GM19372 (cell line): ENCODE measurements around the gene VRK3.
"Not testable (repeated sequence)": the region's sequence is repeated elsewhere in the genome, so short reads cannot be mapped to it uniquely, and the experiment has no call there.

Source experiments
- ATAC-seq: cut with Tn5 transposase; IDR thresholded peaks from one replicate; pipeline ENCODE4 v1.9.1; 2021; ENCODE audit warnings: mild to moderate bottlenecking, low read depth, moderate library complexity; ENCODE audit not compliant: unreplicated experiment

Gene VRK3

GRCh38 chr19:49958144-49958543 is 67.0 kb downstream of the VRK3 start:
- ATAC-seq, result not testable (repeated sequence)

- no peak for ATAC-seq
Observed at GRCh38 chr19:49957262-49957915, 67.8 kb downstream of the VRK3 start.

DNA sequence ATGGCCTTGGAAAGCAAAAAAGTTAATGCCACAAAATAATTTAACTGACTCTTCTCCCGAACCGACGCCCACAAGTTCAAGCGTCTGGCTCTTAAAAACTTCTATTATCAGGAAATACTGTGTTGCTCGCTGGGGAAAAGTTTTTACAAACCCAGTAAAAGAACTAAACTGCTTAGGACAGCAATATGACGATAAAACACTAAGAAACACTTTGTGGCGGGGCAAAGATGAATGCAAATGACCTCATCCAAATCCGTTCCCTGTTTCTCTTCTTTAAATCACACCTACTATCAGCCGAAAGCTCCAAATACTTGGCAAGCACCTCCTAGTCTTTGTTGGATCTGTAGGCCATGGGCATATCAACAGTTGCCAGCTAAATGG is 69.1 kb downstream of the VRK3 start:
- no peak for ATAC-seq

DNA sequence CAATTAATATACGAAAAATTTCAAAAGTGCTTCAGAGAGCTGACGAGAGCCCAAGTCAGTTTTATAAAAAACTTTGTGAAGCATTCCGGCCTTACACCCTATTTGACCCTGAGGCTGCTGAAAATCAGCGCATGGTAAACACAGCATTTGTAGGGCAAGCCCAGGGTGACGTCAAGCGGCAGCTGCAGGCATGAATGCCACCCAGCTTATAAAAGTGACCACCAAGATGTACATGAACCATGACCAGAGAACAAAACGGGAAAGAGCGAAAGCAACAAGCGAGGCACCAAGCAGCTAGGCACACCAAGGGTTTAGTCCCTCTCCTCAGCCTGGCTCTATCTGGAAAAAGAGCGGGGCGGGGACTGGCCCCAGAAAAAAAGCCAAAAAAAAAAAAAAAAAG is 70.2 kb downstream of the VRK3 start:
- ATAC-seq, result no peak

GRCh38 chr19:49954092-49954829 is 70.9 kb downstream of the VRK3 start:
- no peak for ATAC-seq

DNA sequence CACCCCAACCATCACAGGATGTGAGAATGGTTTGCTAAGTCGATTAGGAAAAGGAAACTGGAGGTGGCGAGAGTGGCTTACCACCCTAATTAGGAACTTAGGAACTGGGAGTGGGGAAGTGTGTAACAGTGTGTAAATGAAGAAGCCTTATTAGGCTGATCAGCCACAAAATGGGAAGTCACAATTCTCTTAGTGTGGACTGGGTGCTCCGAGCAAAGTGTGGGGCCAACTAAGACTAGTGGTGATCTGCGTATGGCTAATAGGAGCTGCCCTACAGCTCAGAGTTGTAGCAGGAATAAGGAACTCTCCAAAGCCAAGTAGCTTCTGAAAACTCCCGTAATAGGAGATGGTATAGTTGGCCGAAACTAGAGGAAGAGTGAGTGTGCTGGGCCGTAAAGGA is 71.8 kb downstream of the VRK3 start:
- ATAC-seq, result no peak

DNA sequence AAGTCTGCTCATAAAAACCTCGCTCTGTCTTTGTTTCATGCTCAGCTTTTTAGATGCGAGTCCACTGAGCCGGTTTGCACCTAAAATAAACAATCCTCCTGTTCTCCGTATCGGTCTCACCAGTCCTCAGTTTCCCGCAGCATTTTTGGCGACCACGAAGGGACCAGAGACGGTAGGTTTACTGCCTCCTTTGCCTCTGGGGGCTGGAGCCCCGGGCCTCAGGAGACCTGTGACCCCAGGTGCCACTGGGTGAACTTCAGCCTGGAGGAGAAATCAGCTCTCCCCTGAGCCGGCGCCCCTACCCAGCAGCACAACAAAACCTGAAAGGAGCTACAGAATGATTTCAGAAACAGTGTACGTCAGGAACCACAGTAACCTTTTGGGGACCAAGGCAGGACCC is 72.3 kb downstream of the VRK3 start:
- ATAC-seq, result no peak

- ATAC-seq, result no peak
Observed at GRCh38 chr19:49952479-49952836, 72.7 kb downstream of the VRK3 start.

GRCh38 chr19:49951806-49952478 is 73.2 kb downstream of the VRK3 start:
- no peak for ATAC-seq

GRCh38 chr19:49950956-49951526 is 74.1 kb downstream of the VRK3 start:
- ATAC-seq, result no peak

DNA sequence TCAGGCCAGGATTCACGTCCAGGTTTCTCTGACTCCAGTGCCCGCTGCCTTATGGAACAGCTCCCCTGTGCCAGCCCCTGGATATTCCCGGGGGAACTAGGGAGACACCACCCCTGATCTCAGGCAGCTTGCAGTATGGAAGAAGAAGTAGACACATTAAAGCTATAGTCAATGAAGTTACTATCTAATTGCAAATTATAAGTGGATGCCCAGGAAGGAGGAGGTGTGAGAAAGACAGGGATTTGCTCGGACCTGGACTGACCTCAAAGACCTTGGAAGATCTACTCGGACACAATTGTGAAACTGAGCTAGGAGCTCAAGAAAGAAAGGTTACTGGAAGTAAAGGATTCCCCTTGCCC is 74.6 kb downstream of the VRK3 start:
- no peak for ATAC-seq

GRCh38 chr19:49949742-49950589 is 75.2 kb downstream of the VRK3 start:
- no peak for ATAC-seq

DNA sequence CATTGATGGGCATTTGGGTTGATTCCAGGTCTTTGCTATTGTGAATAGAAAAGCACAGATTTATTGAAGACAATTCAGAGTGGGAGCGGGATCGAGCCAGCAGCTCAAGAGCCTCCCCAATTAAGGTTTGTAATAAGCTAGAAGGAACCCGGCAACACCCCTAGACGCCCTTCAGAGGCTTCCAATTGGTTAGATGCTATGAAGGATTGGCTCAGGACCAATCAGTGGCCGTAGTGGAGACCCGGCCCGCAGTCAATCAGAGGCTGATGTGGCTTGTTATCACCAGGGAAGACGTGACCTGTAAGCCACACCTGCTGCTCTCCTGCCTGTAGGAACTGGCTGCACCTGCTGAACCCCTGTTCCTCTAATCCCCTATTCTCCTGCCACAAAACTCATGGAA is 78.8 kb downstream of the VRK3 start:
- no peak for ATAC-seq

DNA sequence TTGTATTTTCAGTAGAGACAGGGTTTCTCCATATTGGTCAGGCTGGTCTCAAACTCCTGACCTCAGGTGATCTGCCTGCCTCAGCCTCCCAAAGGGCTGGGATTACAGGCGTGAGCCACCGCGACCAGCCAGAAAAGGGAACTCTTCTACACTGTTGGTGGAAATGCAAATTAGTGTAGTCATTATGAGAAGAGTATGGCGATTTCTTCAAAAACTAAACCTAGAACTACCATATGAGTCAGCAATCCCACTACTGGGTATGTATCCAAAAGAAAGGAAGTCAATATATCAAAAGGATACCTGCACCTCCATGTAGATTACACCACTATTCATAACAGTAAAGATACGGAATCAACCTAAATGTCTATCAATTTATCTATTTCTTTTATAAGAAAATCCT is 80.6 kb downstream of the VRK3 start:
- ATAC-seq, result not testable (repeated sequence)

DNA sequence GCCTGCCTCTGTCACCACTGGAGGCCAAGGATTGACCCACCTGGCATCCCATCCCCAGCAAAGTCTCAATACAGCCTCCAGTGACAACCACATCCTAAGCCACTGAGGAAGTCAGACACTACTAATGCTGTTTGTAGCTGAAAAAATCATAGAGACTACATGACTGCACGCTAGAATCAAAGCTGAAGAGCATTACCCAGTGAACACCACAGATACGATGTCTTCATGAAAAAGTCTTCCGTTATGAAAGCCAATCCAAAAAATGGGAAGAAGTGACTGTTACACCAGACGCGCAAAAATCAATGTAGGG is 84.7 kb downstream of the VRK3 start:
- no peak for ATAC-seq

DNA sequence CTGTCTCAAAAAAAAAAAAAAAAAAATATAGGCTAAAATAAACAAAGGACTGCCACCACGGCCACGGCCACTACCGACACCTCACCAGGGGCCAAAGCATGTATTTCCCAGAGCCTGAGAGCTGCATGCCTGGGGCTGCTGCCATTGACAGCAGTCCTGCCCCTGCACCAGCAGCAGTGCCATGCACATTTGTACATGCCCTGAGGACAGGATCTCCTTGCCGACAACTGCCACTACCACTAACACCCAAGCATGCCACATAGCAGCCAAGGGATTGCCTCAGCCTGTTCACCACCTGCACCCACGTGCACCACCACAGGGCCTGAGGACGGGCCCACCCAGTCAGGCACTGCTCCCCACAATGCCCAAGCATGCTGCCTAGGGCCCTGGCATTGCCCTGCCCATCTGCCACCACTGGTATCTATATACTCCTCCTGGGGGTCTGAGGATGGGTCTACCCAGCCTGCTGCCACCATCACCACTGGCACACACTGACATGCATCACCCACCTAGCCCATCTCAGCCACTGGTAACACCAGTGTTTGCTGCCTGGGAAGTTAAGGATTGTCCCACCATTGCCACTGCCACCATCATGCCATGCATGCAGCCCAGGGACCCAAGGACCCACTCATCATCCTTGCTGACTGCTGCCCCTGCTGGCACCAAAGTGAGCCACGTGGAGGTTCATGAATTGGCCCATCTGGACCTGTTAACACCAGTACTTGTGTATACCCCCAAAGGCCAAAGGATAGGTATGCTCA is 85.3 kb downstream of the VRK3 start:
- ATAC-seq, result no peak

GRCh38 chr19:49938662-49939061 is 86.5 kb downstream of the VRK3 start:
- no peak for ATAC-seq

DNA sequence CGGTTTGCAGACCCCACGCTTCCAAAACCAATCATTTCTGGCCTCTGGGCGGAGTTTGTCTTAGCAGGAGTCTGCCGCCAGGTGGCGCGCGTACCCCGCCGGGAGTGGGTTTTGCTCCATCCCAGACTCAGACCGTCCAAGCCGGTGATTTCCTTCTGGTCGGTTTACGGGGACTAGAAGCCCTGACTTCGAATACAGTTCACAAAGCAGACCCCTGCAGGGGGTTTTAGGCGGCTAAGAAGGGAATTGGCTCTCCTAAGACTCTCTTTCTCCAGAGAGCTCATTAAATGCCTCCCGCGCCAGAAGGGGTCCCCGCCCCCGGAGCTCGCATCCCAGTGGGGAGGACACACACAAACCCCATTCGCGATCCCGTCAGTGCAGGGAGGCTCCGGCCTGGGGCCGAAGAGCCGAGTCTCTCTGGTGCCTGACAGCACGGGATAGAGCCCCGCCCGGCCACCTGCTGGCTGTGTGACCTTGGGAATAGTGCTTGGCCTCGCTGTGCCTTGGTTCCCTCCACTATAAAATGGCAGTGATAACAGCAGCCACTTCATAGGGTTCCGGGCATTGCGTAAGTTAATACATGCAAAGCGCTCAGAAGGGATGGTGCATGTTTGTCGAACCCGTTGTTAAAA is 87.3 kb downstream of the VRK3 start:
- no peak for ATAC-seq

DNA sequence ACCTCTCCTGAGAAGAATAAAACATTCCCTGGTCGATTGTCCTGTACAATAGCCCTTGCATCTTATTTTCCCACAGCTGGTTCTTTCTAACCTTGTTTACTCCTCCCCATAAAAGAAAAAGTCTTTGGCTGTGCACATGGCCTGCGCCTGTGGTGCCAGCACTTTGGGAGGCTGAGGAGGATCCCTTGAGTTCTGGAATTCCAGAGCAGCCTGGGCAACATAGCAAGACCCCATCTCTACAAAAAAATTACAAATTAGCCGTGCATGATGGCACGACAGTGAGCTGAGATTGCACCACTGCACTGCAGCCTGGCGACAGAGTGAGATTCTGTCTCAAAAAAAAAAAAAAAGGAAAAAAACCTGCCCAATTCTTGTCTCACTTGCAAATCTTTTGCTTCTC is 88.6 kb downstream of the VRK3 start:
- ATAC-seq, result no peak

DNA sequence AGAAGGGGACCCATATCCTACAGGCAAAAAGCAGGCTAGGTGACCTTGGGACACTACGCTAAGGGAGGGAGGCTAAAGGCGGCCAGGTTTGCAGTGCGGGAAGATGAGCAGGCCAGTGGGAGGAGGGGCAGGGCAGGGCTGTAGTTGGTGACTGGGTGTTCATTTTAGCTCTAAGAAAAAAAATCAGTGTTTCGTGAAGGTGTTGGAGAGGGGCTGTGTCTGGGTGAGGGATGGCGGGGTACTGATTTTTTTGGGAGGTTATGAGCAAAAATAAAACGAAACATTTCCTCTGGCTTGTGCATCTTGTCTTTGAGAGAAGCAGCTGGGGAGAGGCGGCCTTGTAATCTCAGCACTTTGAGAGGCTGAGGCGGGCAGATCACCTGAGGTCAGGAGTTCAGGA is 91.5 kb downstream of the VRK3 start:
- ATAC-seq, result no peak
